ENCODE data around the gene ESRRB.

- TF ChIP-seq, protein P1, sequence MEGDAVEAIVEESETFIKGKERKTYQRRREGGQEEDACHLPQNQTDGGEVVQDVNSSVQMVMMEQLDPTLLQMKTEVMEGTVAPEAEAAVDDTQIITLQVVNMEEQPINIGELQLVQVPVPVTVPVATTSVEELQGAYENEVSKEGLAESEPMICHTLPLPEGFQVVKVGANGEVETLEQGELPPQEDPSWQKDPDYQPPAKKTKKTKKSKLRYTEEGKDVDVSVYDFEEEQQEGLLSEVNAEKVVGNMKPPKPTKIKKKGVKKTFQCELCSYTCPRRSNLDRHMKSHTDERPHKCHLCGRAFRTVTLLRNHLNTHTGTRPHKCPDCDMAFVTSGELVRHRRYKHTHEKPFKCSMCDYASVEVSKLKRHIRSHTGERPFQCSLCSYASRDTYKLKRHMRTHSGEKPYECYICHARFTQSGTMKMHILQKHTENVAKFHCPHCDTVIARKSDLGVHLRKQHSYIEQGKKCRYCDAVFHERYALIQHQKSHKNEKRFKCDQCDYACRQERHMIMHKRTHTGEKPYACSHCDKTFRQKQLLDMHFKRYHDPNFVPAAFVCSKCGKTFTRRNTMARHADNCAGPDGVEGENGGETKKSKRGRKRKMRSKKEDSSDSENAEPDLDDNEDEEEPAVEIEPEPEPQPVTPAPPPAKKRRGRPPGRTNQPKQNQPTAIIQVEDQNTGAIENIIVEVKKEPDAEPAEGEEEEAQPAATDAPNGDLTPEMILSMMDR (IDR thresholded peaks at IDR 0.05): no peak
- no peak for TF ChIP-seq POLR2A (IDR thresholded peaks at IDR 0.05)
Observed at GRCh38 chr14:76538648-76539008, 162.7 kb downstream of the ESRRB start.

All from breast epithelium (tissue), 3 donors.